ENCODE measurements around the gene C22orf23.

The C22orf23 gene

GRCh38 chr22:37897807-37898206 is 55.6 kb downstream of the C22orf23 start:
- DNase-seq (ENCODE audit: low spot score) = no peak

DNA sequence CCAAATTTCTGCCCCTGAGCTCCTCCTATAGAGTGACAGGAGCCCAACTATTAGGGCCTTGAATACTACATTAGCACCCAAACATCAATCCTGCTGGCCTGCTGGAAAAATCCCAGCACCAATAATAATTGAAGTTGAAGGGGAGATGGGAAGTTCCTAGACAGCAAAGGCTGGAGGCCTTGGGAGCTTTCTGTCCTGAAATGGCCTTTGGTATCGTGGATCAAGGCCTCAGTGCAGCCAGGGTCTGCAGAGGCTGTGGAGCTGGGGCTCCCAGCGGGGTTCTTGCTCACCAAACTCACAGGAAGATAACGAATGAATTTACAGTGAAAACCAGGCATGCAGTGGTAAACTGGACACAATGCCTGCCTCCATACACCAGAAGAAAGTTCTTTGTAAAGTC is 56.5 kb downstream of the C22orf23 start:
- no peak for DNase-seq (ENCODE audit: low spot score)

DNA sequence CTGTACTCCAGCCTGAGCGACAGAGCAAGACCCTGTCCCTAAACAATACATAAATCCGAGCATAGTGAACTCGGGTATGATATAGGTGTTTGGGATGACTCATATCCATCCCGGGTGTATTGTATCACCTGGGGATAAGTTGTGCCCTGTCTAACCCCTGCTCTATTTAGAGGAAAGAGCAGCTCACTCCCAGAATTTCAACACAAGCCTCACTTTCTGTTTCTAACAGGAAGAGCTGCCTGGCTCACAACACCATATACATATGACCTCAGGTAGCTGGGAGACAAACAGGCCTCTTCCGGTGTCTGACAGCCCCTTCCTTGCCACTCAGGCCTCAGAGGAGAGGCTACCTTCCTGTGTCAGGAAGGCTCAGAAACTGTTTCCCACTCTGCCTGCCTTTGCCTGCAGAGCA is 57.2 kb downstream of the C22orf23 start:
- DNase-seq (ENCODE audit: low spot score) = no peak

DNA sequence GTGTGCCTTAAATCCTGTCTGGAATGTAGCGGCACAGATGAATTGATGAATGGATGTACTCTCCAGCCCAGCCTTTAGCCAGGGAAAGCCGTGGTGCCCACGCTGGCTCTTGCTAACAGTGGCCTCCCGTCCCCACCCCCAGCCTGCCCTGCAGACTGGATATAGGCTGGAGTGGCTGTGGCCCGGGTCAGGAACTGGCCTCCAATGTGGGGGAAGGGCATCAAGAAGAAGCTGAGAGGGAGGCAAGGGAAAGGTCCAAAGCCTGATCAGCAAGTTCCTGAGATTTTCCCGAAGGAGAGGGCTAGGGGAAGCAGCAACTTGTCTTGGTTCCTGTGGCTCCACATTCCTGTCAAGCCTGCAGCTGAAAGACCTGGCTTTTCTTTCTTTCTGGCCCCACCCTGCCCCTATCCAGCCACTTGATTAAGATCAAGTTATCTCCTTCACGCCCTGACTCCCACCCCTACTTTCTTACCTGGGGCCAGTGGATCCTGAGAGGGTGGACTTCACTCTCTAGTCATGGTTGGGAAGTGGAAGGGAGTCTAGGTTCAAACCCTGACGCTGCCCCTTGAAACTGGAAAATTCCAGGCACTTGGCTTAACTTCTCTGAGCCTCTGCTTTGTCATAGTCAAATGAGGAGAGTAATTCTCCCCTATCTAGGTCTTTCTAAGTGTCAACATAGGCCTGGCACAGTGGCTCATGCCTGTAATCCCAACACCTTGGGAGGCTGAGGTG is 58.3 kb downstream of the C22orf23 start:
- peak; percentile 55 for DNase-seq (ENCODE audit: low spot score)

GRCh38 chr22:37893583-37893983 is 59.8 kb downstream of the C22orf23 start:
- DNase-seq (ENCODE audit: low spot score) = peak; percentile 56

Data from globus pallidus (tissue), 1 donor.